ENCODE measurements around the gene HIBADH.
"Not testable (repeated sequence)": the region's sequence is repeated elsewhere in the genome, so short reads cannot be mapped to it uniquely, and the experiment has no call there.

The HIBADH gene

GRCh38 chr7:27678617-27679260 lies 16.1 kb upstream of the HIBADH start:
- no peak for DNase-seq

GRCh38 chr7:27677912-27678612 lies 15.4 kb upstream of the HIBADH start:
- DNase-seq, result no peak

GRCh38 chr7:27674126-27674525 lies 11.4 kb upstream of the HIBADH start:
- DNase-seq, result not testable (repeated sequence)

- no peak for DNase-seq
Measured at GRCh38 chr7:27671675-27672074, 9.0 kb upstream of the HIBADH start.

- no peak for DNase-seq
Measured at GRCh38 chr7:27670676-27671075, 8.0 kb upstream of the HIBADH start.

GRCh38 chr7:27670177-27670576 lies 7.5 kb upstream of the HIBADH start:
- DNase-seq, result no peak

GRCh38 chr7:27665531-27665930 lies 2.8 kb upstream of the HIBADH start:
- no peak for DNase-seq

GRCh38 chr7:27663989-27664331 lies 1.3 kb upstream of the HIBADH start:
- DNase-seq, result no peak

GRCh38 chr7:27661811-27662489 lies 733 bp downstream of the HIBADH start:
- DNase-seq, result peak; percentile 5

GRCh38 chr7:27656724-27657123 lies 6.0 kb downstream of the HIBADH start:
- no peak for DNase-seq

GRCh38 chr7:27655184-27655583 lies 7.5 kb downstream of the HIBADH start:
- DNase-seq, result no peak

GRCh38 chr7:27652518-27652917 lies 10.2 kb downstream of the HIBADH start:
- no peak for DNase-seq

GRCh38 chr7:27651702-27652101 lies 11.0 kb downstream of the HIBADH start:
- DNase-seq, result no peak

- DNase-seq, result no peak
Measured at GRCh38 chr7:27650283-27650682, 12.4 kb downstream of the HIBADH start.

- DNase-seq, result no peak
Measured at GRCh38 chr7:27647489-27647888, 15.2 kb downstream of the HIBADH start.

GRCh38 chr7:27647046-27647445 lies 15.6 kb downstream of the HIBADH start:
- no peak for DNase-seq

GRCh38 chr7:27642271-27642670 lies 20.4 kb downstream of the HIBADH start:
- no peak for DNase-seq

- no peak for DNase-seq
Measured at GRCh38 chr7:27641581-27642230, 21.0 kb downstream of the HIBADH start.

- no peak for DNase-seq
Measured at GRCh38 chr7:27640884-27641574, 21.7 kb downstream of the HIBADH start.

- DNase-seq, result no peak
Measured at GRCh38 chr7:27639851-27640250, 22.8 kb downstream of the HIBADH start.

GRCh38 chr7:27639048-27639447 lies 23.6 kb downstream of the HIBADH start:
- DNase-seq, result not testable (repeated sequence)

GRCh38 chr7:27636326-27637006 lies 26.2 kb downstream of the HIBADH start:
- no peak for DNase-seq

- DNase-seq, result no peak
Measured at GRCh38 chr7:27635728-27636127, 27.0 kb downstream of the HIBADH start.
